GM18907 (cell line): ENCODE results near the gene RUNX1.
"Not testable (repeated sequence)": the region's sequence is repeated elsewhere in the genome, so short reads cannot be mapped to it uniquely, and the experiment has no call there.

Experiments used
- ATAC-seq: cut with Tn5 transposase; IDR thresholded peaks from one replicate; pipeline ENCODE4 v1.9.1; 2021; ENCODE audit warnings: mild to moderate bottlenecking, moderate library complexity; ENCODE audit not compliant: unreplicated experiment

RUNX1 gene

GRCh38 chr21:34974162-34974981 is 74.7 kb downstream of the RUNX1 start:
- peak; percentile 97 for ATAC-seq

GRCh38 chr21:34973685-34974084 is 75.4 kb downstream of the RUNX1 start:
- ATAC-seq, result no peak

GRCh38 chr21:34971656-34972055 is 77.4 kb downstream of the RUNX1 start:
- ATAC-seq, result no peak

- no peak for ATAC-seq
These were observed 78.5 kb downstream of the RUNX1 start for GRCh38 chr21:34970566-34970965.

GRCh38 chr21:34970167-34970500 is 79.0 kb downstream of the RUNX1 start:
- ATAC-seq, result no peak

GRCh38 chr21:34969423-34970166 is 79.5 kb downstream of the RUNX1 start:
- ATAC-seq, result no peak

- ATAC-seq, result no peak
These were observed 80.4 kb downstream of the RUNX1 start for GRCh38 chr21:34968414-34969333.

- no peak for ATAC-seq
These were observed 81.4 kb downstream of the RUNX1 start for GRCh38 chr21:34967509-34968289.

GRCh38 chr21:34966881-34967280 is 82.2 kb downstream of the RUNX1 start:
- not testable (repeated sequence) for ATAC-seq

- ATAC-seq, result no peak
These were observed 83.6 kb downstream of the RUNX1 start for GRCh38 chr21:34965200-34966174.

- ATAC-seq, result no peak
These were observed 86.4 kb downstream of the RUNX1 start for GRCh38 chr21:34962586-34963222.

GRCh38 chr21:34962136-34962535 is 87.0 kb downstream of the RUNX1 start:
- no peak for ATAC-seq

GRCh38 chr21:34960687-34961086 is 88.4 kb downstream of the RUNX1 start:
- ATAC-seq, result no peak

GRCh38 chr21:34959607-34960006 is 89.5 kb downstream of the RUNX1 start:
- no peak for ATAC-seq

GRCh38 chr21:34958040-34958439 is 91.1 kb downstream of the RUNX1 start:
- no peak for ATAC-seq

- ATAC-seq, result no peak
These were observed 92.4 kb downstream of the RUNX1 start for GRCh38 chr21:34956416-34957316.

- ATAC-seq, result no peak
These were observed 95.2 kb downstream of the RUNX1 start for GRCh38 chr21:34953950-34954349.

- ATAC-seq, result no peak
These were observed 96.4 kb downstream of the RUNX1 start for GRCh38 chr21:34952701-34953100.
